HG02759 (cell line): ENCODE data around the gene SLC24A4.

Experiments
- ATAC-seq: cut with Tn5 transposase; IDR thresholded peaks from one replicate; pipeline ENCODE4 v1.9.1; 2021; ENCODE audit warnings: mild to moderate bottlenecking, moderate library complexity; ENCODE audit not compliant: unreplicated experiment

The SLC24A4 gene

DNA sequence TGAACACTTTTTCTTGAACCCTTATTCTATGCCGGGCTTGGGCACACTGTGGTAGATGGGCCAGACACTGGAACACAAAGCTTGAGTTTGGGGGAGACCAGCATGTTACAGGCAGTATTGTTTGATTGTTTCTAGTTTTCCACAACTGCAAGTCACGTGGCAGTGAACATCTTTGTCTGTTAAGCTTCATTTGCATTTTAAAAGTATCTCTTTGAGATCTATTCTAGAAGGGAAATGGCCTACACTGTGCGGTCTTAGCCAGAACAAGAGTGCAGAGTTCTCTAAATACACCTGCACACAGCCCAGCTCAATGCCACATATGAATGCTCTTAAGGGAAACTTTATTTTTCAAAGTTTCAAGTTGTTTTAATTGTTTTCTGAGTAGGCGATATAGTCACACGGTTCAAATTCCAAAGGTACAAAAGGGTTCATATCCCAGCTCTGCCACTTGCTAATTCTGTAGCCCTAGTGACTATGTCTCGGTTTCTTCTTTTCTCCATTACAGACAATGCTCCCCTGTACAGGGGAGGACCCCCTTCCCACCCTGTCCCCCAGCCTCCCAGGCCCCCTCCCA lies 215.5 kb downstream of the SLC24A4 start:
- peak; percentile 58 for ATAC-seq

DNA sequence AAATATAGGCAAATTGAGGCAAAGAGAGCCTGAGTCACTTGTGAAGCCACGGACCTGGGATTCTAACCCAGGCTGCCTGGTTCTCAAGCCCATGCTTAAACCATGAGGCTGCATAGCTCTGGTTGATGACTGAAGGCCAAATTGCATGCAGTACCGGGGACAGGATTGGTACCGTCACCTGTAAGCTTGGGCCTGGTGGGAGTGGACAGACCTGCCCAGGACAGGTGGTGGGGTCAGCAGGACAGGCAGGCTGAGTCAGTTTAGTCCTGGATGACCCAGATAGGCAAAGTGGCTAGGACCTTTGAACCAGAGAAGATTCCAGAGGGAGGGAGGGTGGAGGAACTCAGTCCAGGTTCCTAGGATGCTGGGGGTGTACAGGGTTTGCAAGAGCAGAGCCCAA lies 216.5 kb downstream of the SLC24A4 start:
- no peak for ATAC-seq

- ATAC-seq, result no peak
Measured at GRCh38 chr14:92539875-92540274, 216.9 kb downstream of the SLC24A4 start.

GRCh38 chr14:92540472-92541048 lies 217.6 kb downstream of the SLC24A4 start:
- ATAC-seq, result no peak

- ATAC-seq, result no peak
Measured at GRCh38 chr14:92542766-92543554, 220.0 kb downstream of the SLC24A4 start.

GRCh38 chr14:92544051-92544720 lies 221.2 kb downstream of the SLC24A4 start:
- no peak for ATAC-seq

- ATAC-seq, result no peak
Measured at GRCh38 chr14:92546347-92547053, 223.5 kb downstream of the SLC24A4 start.

DNA sequence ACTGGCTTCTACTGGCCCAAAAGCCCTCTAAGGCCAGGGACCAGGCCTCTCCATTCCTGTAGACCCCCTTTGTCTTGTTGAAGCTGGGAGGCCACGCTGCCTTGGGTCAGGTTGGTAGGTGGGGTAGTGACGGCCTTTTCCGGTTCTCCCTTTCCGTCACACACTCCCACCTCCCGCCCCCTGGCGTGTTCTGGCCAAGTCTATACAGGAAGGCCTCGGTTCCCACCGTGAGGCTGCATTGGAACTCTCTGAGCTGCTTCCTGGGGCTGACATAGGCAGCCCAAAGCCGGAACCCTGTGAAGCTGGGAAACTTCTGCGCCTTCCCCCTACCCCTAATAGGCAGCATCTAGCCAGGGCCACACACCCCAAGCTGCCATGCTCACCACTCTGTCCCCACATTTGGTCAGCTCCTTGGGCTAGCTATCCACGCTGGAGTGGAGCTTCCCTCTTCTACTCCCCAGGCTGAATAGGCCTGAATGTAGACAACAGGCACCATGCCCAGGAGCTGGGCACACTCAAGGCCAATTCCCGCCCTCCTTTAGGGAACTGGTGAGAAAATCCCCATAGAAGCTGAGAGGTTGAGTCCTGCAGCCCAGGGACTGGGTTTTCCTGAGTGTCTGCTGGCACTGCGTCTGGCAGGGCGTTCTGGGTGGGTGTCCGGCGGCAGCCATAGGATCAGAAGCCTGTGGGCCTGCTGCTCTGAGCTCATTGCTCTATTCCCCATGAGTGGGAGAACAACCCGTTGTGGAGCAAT lies 226.3 kb downstream of the SLC24A4 start:
- no peak for ATAC-seq

GRCh38 chr14:92549859-92550230 lies 226.9 kb downstream of the SLC24A4 start:
- ATAC-seq, result no peak
